A549 (cell line): Measurements from ENCODE around the gene ATN1. TPM values are rescaled to one million over a fixed set of nuclear protein-coding genes. Genes with fewer than 3 reads are reported as not detected.

Source experiments
- ATAC-seq, 2 experiments: fragments of 200-7000 bp in 1 of 2; fragments of >200 bp in 1 of 2; cut with Nextera tagmentation in 1 of 2; cut with Tn5 transposase in 1 of 2; 3 replicates each; pipeline versions ENCODE4 v1.8.0 to v1.9.1; 2018 to 2020; ENCODE audit warnings: mild to moderate bottlenecking in 1 of 2, moderate library complexity in 1 of 2
- CTCF ChIA-PET: fragments of 300-600 bp; sonication (Branson Sonifier 250); formaldehyde crosslinking; extraction: SDS; loops from one replicate; lab custom pipeline; 2021; ENCODE audit warnings: antibody characterized with exemption, inconsistent platforms; lab: Yijun Ruan, JAX
- POLR2A ChIA-PET: fragments of 350-600 bp; formaldehyde crosslinking; extraction: SDS; loops from one replicate; lab custom pipeline; 2021; ENCODE audit warnings: antibody characterized with exemption, inconsistent platforms; lab: Yijun Ruan, JAX
- DNase-seq, 2 experiments: peaks; one replicate each; pipeline versions ENCODE4 v3.0.0 to v3.0.0-alpha.2; 2011 to 2016; ENCODE audit warnings: low read depth in 1 of 2, low spot score in 1 of 2
- FAIRE-seq: peaks from 2 replicates; lab custom pipeline; 2011; peaks lifted over from hg19 to GRCh38; lab: Jason Lieb, UNC
- H3K27ac ChIP-seq, 2 experiments: fragments of >200 bp; sonication (Bioruptor Twin); formaldehyde crosslinking; 3 replicates each; pipeline ENCODE4 v1.5.1; 2016 to 2017
- H3K4me1 ChIP-seq: fragments of >200 bp; sonication (Bioruptor Twin); formaldehyde crosslinking; 3 replicates; pipeline ENCODE4 v1.6.1; 2016
- H3K4me2 ChIP-seq: fragments of >200 bp; sonication (Bioruptor Twin); formaldehyde crosslinking; 3 replicates; pipeline ENCODE4 v1.6.1; 2016
- H3K4me3 ChIP-seq: fragments of >200 bp; sonication (Bioruptor Twin); formaldehyde crosslinking; 3 replicates; pipeline ENCODE4 v1.5.1; 2016
- H3K9me3 ChIP-seq: fragments of >200 bp; sonication (Bioruptor Twin); formaldehyde crosslinking; 3 replicates; pipeline ENCODE4 v1.6.1; 2016
- BCL3 ChIP-seq: fragments of >200 bp; sonication (Bioruptor Twin); formaldehyde crosslinking; IDR thresholded peaks from 3 replicates; pipeline ENCODE4 v1.6.1; 2016
- CBX8 ChIP-seq: fragments of 200-600 bp; sonication (generic); IDR thresholded peaks from 2 replicates; pipeline ENCODE4 v1.6.1; 2016
- CTCF ChIP-seq: fragments of >200 bp; sonication (Bioruptor Twin); formaldehyde crosslinking; IDR thresholded peaks from 3 replicates; pipeline ENCODE4 v1.5.1; 2016
- EHMT2 ChIP-seq: fragments of 200-600 bp; sonication (generic); IDR thresholded peaks from 2 replicates; pipeline ENCODE4 v1.6.1; 2016; ENCODE audit warnings: antibody characterized with exemption, low read depth, mild to moderate bottlenecking, moderate library complexity
- ESRRA ChIP-seq: fragments of 150-350 bp; IDR thresholded peaks from 2 replicates; pipeline ENCODE4 v1.6.1; 2014; ENCODE audit warnings: mild to moderate bottlenecking, low read length, borderline replicate concordance
- FOSB ChIP-seq: fragments of 250-450 bp; sonication (Bioruptor Pico); IDR thresholded peaks from 2 replicates; pipeline ENCODE4 v1.5.0; 2020; ENCODE audit warnings: mild to moderate bottlenecking, moderate library complexity
- FOSL2 ChIP-seq, 2 experiments: fragments of 450-650 bp in 1 of 2; fragments of >200 bp in 1 of 2; sonication (Bioruptor Twin) in 1 of 2; formaldehyde crosslinking; IDR thresholded peaks; 2 replicates each; pipeline versions ENCODE4 v1.5.0 to v1.6.1; 2016 to 2020; ENCODE audit warnings: mild to moderate bottlenecking in 1 of 2, moderate library complexity in 1 of 2
- FOXS1 ChIP-seq: fragments of 250-450 bp; sonication (Bioruptor Pico); IDR thresholded peaks from 2 replicates; pipeline ENCODE4 v1.5.0; 2020; ENCODE audit warnings: mild to moderate bottlenecking, moderate library complexity
- HDAC2 ChIP-seq: fragments of 200-600 bp; sonication (generic); IDR thresholded peaks from 2 replicates; pipeline ENCODE4 v1.6.1; 2016
- HOXB5 ChIP-seq: fragments of 250-450 bp; sonication (Bioruptor Pico); IDR thresholded peaks from 2 replicates; pipeline ENCODE4 v1.5.0; 2020; ENCODE audit warnings: mild to moderate bottlenecking, moderate library complexity
- PHF8 ChIP-seq: fragments of 200-600 bp; sonication (generic); IDR thresholded peaks from 2 replicates; pipeline ENCODE4 v1.6.1; 2016; ENCODE audit warnings: low read depth, mild to moderate bottlenecking, antibody characterized with exemption, moderate library complexity, borderline replicate concordance
- POLR2A ChIP-seq: IDR thresholded peaks from 2 replicates; pipeline ENCODE4 v1.6.1; 2012; ENCODE audit warnings: mild to moderate bottlenecking, low read length
- POLR2AphosphoS2 ChIP-seq: conservative IDR thresholded peaks from 2 replicates; pipeline ENCODE4 v1.6.1; 2012; ENCODE audit warnings: low read length, improper control_type of control experiment, inconsistent platforms
- RAD21 ChIP-seq, 2 experiments: fragments of >200 bp in 1 of 2; sonication (Bioruptor Twin) in 1 of 2; formaldehyde crosslinking in 1 of 2; IDR thresholded peaks in 1 of 2; conservative IDR thresholded peaks in 1 of 2; 2 replicates in 1 of 2; 3 replicates in 1 of 2; pipeline ENCODE4 v1.6.1; 2012 to 2018; ENCODE audit warnings: inconsistent platforms in 1 of 2
- REST ChIP-seq: fragments of 200-600 bp; sonication (generic); IDR thresholded peaks from 2 replicates; pipeline ENCODE4 v1.6.1; 2016; ENCODE audit warnings: antibody characterized with exemption, mild to moderate bottlenecking, moderate library complexity
- RFX5 ChIP-seq: fragments of 450-650 bp; IDR thresholded peaks from 2 replicates; pipeline ENCODE4 v1.7.1; 2014; ENCODE audit warnings: antibody characterized with exemption, mild to moderate bottlenecking, moderate library complexity
- SREBF2 ChIP-seq: fragments of 450-650 bp; IDR thresholded peaks from 2 replicates; pipeline ENCODE4 v1.6.1; 2014; ENCODE audit warnings: mild to moderate bottlenecking, moderate library complexity
- USF2 ChIP-seq: fragments of 450-650 bp; IDR thresholded peaks from 2 replicates; pipeline ENCODE4 v1.6.1; 2014; ENCODE audit warnings: antibody characterized with exemption
- ZC3H11A ChIP-seq: fragments of 450-650 bp; IDR thresholded peaks from 2 replicates; pipeline ENCODE4 v1.6.1; 2014; ENCODE audit warnings: antibody characterized with exemption, mild to moderate bottlenecking
- ZNF302 ChIP-seq: fragments of 250-450 bp; sonication (Bioruptor Pico); IDR thresholded peaks from 2 replicates; pipeline ENCODE4 v1.9.0; 2021; ENCODE audit warnings: inconsistent platforms, mild to moderate bottlenecking, moderate library complexity
- WGBS: methylation state at CpG from one replicate; pipeline ENCODE4 v1.1.6; 2017; ENCODE audit errors: missing lambda C conversion rate; 5-methylcytosine and 5-hydroxymethylcytosine counted together
- polyA plus RNA-seq, 4 experiments: library from polyadenylated mRNA; depleted of rRNA in 3 of 4; stranded (reverse); fragments of >200 nt; fragmentation: RNase III in 1 of 4; extraction: RNeasy Plus Mini Kit Qiagen cat#74134 plus additional on column Dnase treatment in 1 of 4; gene quantifications; 2 replicates in 3 of 4; 3 replicates in 1 of 4; pipeline ENCODE4 v1.2.3, GENCODE V29; 2011 to 2017

ATN1 gene
- polyA plus RNA-seq, 2 of the 4 experiments (the other 2 are of a cell fraction) = 11.3 to 51.6 TPM

GRCh38 chr12:6957151-6957701 is 29.5 kb downstream of the ATN1 start:
- Histone ChIP-seq H3K4me2 (no peak overlapping the region), H3K4me1 (peaks cover 15% of the 10 kb centered on the region), H3K4me3 (no peak overlapping the region), H3K27ac (no peak overlapping the region), H3K9me3 (no peaks in the 10 kb centered on the region)
- 79% methylated on average over 18 of the region's 20 CpGs for WGBS
- ChIA-PET POLR2A (no interaction called here), CTCF (interaction anchor here (1.0 to 11.2 kb wide), 8 partner anchors 8 to 156 kb away, joined by 3 to 354 read pairs (median 8); partner anchors contain the start of genes C12orf57, RNU7-1 and SPSB2)
- TF ChIP-seq FOSL2 (IDR thresholded peaks at IDR 0.05) (no peak), FOSL2 (CRISPR knock-in tag; IDR thresholded peaks at IDR 0.05) (no peak), SREBF2 (no peak), CTCF (no peak), CBX8 (no peak), REST (no peak), HOXB5 (CRISPR knock-in tag) (no peak), EHMT2 (no peak), ZNF302 (no peak), RAD21 (conservative IDR thresholded peaks at IDR 0.05 in 1 of 2, IDR thresholded peaks at IDR 0.05 in 1 of 2) (no peak), POLR2AphosphoS2 (no peak), RFX5 (no peak), POLR2A (no peak), USF2 (no peak), FOSB (no peak), ZC3H11A (no peak), ESRRA (no peak)
- DNase-seq (no peak), FAIRE-seq (no peak), ATAC-seq (no peak)

- ATAC-seq (no peak), DNase-seq (no peak), FAIRE-seq (no peak)
- Histone ChIP-seq H3K4me2 (no peak overlapping the region), H3K4me3 (no peak overlapping the region), H3K9me3 (no peaks in the 10 kb centered on the region), H3K4me1 (peaks cover 23% of the 10 kb centered on the region), H3K27ac (no peak overlapping the region)
- TF ChIP-seq HDAC2 = no peak
- no peak for TF ChIP-seq BCL3
- no peak for TF ChIP-seq PHF8
- TF ChIP-seq FOXS1 (CRISPR knock-in tag) = no peak
- ChIA-PET POLR2A (interaction anchor here (9.0 kb wide), 1 partner anchor 13 kb away, joined by 174 read pairs; the partner anchor contains the start of genes C12orf57 and RNU7-1), CTCF (interaction anchor here (1.0 to 11.2 kb wide), 9 partner anchors 7 to 186 kb away, joined by 3 to 354 read pairs (median 5); partner anchors contain the start of genes C12orf57, C1RL, RNU7-1 and SPSB2)
- 86% methylated on average over 24 of the region's 28 CpGs for WGBS
Observed at GRCh38 chr12:6957741-6958608, 30.2 kb downstream of the ATN1 start.
